Gastroesophageal sphincter (tissue), 4 donors: ENCODE data around the gene PPP1R3D. TPM values are rescaled to one million over a fixed set of nuclear protein-coding genes. Genes with fewer than 3 reads are reported as not detected.

Source experiments
- ATAC-seq: fragments of 150-250 bp; one replicate; pipeline ENCODE4 v1.9.1; 2016; ENCODE audit warnings: mild to moderate bottlenecking, moderate library complexity
- H3K27ac ChIP-seq, 4 donors: fragments of 200-600 bp; sonication (generic) in 3 of 4; 1 replicate in 3 of 4; 2 replicates in 1 of 4; pipeline ENCODE4 v1.5.1; 2016 to 2019
- H3K27me3 ChIP-seq: fragments of 200-600 bp; sonication (generic); one replicate; pipeline ENCODE4 v1.5.1; 2019
- H3K36me3 ChIP-seq, 2 donors: fragments of 200-600 bp; sonication (generic); one replicate each; pipeline ENCODE4 v1.5.1; 2019; ENCODE audit warnings: control low read depth in 1 of 2
- H3K4me1 ChIP-seq, 3 donors: fragments of 200-600 bp; sonication (generic); 1 replicate in 2 of 3; 2 replicates in 1 of 3; pipeline ENCODE4 v1.5.1; 2016 to 2019; ENCODE audit warnings: control low read depth in 2 of 3
- H3K4me3 ChIP-seq, 2 donors: fragments of 200-600 bp; sonication (generic); one replicate each; pipeline ENCODE4 v1.5.1; 2019; ENCODE audit warnings: mild to moderate bottlenecking in 1 of 2, moderate library complexity in 1 of 2
- H3K9me3 ChIP-seq, 3 donors: fragments of 200-600 bp; sonication (generic); one replicate each; pipeline ENCODE4 v1.5.1; 2017 to 2019; ENCODE audit warnings: control low read depth in 2 of 3
- CTCF ChIP-seq, 4 experiments: fragments of 200-600 bp in 2 of 4; fragments of 450-650 bp in 2 of 4; sonication (generic) in 1 of 4; IDR thresholded peaks; one replicate each; pipeline ENCODE4 v1.5.1; 2017 to 2019; ENCODE audit warnings: antibody characterized with exemption in 4 of 4, mild to moderate bottlenecking in 2 of 4, moderate library complexity in 2 of 4
- EP300 ChIP-seq: sonication (generic); formaldehyde crosslinking; IDR thresholded peaks from one replicate; pipeline ENCODE4 v1.6.1; 2017; ENCODE audit warnings: antibody characterized with exemption, mild to moderate bottlenecking
- POLR2A ChIP-seq, 2 donors: fragments of 450-650 bp; IDR thresholded peaks; one replicate each; pipeline ENCODE4 v1.6.1; 2017; ENCODE audit warnings: antibody characterized with exemption in 2 of 2, mild to moderate bottlenecking in 2 of 2, moderate library complexity in 1 of 2
- POLR2AphosphoS5 ChIP-seq: sonication (generic); formaldehyde crosslinking; IDR thresholded peaks from one replicate; pipeline ENCODE4 v1.6.1; 2017; ENCODE audit warnings: antibody characterized with exemption
- WGBS, 2 donors: methylation state at CpG; one replicate each; pipeline ENCODE4 v1.1.5; 2018; ENCODE audit warnings: low coverage in 1 of 2; 5-methylcytosine and 5-hydroxymethylcytosine counted together
- total RNA-seq, 4 donors: library from RNA; depleted of rRNA; stranded (reverse); fragments of >200 nt; gene quantifications; one replicate each; pipeline ENCODE4 v1.1.0, GENCODE V29; 2016

Gene PPP1R3D
- total RNA-seq, 4 donors from 2014 or later: 6.8 to 18.9 (median 10.3) TPM

GRCh38 chr20:59948828-59949720 lies 9.0 kb upstream of the PPP1R3D start:
- TF ChIP-seq CTCF (IDR thresholded peaks at IDR 0.05): peak in 3 of 4 experiments; percentile 51 to 69 (median 55)
- no peak for TF ChIP-seq POLR2AphosphoS5
- Histone ChIP-seq H3K36me3 (peaks cover 0 to 38% of the 10 kb centered on the region in 2 donors), H3K27ac (peak overlapping the region in 1 of 4 donors; percentile 40), H3K4me3 (no peak overlapping the region), H3K27me3 (no peaks in the 10 kb centered on the region), H3K4me1 (peaks cover 3 to 53% (median 4%) of the 10 kb centered on the region in 3 donors), H3K9me3 (no peaks in the 10 kb centered on the region)
- WGBS, 2 donors: 7 to 25% methylated on average over 5 to 7 of the region's 7 CpGs
- no peak for ATAC-seq

DNA sequence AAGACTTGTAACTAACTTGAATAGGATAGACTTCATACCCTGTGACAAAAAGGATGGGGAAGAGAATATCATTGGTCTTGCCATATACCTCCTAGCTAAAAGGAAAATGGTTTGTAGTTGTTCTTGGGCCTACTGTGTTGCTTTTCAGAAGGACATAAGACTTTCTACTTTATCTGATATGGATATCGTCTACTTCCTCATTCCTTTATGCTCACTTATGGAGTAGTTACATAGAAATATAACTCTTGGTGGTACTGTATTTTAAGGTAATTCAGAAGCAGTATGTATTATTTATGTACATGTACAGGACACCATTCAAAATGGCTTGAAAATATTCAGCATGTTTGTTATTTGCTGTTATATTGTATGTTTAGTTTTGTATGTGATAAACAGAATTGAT lies 8.1 kb upstream of the PPP1R3D start:
- no peak overlapping the region for H3K4me3 ChIP-seq
- no peaks in the 10 kb centered on the region for H3K27me3 ChIP-seq
- 36 to 67% methylated on average over 1 of the region's 1 CpG for WGBS, 2 donors
- H3K36me3 ChIP-seq: peaks cover 0 to 45% of the 10 kb centered on the region in 2 donors
- TF ChIP-seq POLR2AphosphoS5 (no peak), EP300 (no peak), POLR2A (IDR thresholded peaks at IDR 0.05) (no peak), CTCF (IDR thresholded peaks at IDR 0.05) (no peak)
- H3K27ac ChIP-seq: no peak overlapping the region
- no peak for ATAC-seq
- peaks cover 3 to 60% (median 4%) of the 10 kb centered on the region in 3 donors for H3K4me1 ChIP-seq
- H3K9me3 ChIP-seq: no peaks in the 10 kb centered on the region

GRCh38 chr20:59947376-59947775 lies 7.3 kb upstream of the PPP1R3D start:
- Histone ChIP-seq H3K27me3 (no peaks in the 10 kb centered on the region), H3K4me1 (peaks cover 3 to 68% (median 4%) of the 10 kb centered on the region in 3 donors), H3K9me3 (no peaks in the 10 kb centered on the region), H3K27ac (no peak overlapping the region), H3K36me3 (peaks cover 0 to 49% of the 10 kb centered on the region in 2 donors), H3K4me3 (no peak overlapping the region)
- TF ChIP-seq EP300 (no peak), POLR2AphosphoS5 (no peak), POLR2A (IDR thresholded peaks at IDR 0.05) (no peak), CTCF (IDR thresholded peaks at IDR 0.05) (no peak)
- ATAC-seq: no peak
- WGBS, 2 donors: 70 to 83% methylated on average over 2 to 8 of the region's 8 CpGs

GRCh38 chr20:59945731-59946130 lies 5.6 kb upstream of the PPP1R3D start:
- WGBS, 2 donors: 71 to 83% methylated on average over 1 to 2 of the region's 2 CpGs
- no peaks in the 10 kb centered on the region for H3K27me3 ChIP-seq
- H3K9me3 ChIP-seq: no peaks in the 10 kb centered on the region
- TF ChIP-seq POLR2A (IDR thresholded peaks at IDR 0.05): no peak
- no peak for TF ChIP-seq POLR2AphosphoS5
- TF ChIP-seq CTCF (IDR thresholded peaks at IDR 0.05): no peak
- TF ChIP-seq EP300: no peak
- no peak for ATAC-seq
- no peak overlapping the region for H3K4me3 ChIP-seq
- peak overlapping the region in 2 of 4 donors; percentile 0 to 28 for H3K27ac ChIP-seq
- H3K4me1 ChIP-seq: peaks cover 3 to 84% (median 14%) of the 10 kb centered on the region in 3 donors
- peaks cover 0 to 35% of the 10 kb centered on the region in 2 donors for H3K36me3 ChIP-seq

DNA sequence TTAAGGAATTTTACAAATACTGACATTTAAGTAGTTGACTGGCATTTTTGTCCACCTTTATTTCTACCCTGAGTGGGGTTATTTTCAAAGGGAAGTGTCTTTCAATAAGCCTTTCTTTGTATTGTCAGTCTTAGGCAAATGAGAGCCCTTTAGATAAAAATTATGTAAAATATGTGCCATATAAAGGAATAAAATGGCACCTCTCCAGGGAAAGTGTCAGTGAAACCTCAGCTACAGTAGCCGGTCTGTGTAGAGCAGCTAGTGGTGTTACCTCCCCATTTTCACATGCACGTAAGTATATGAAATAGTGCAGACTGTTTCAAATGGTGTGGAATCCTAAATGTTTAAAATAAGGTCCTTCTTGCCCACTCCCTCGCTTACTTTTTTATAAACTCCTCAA lies 5.1 kb upstream of the PPP1R3D start:
- no peak for ATAC-seq
- whole genome bisulfite sequencing, 2 donors: 38 to 41% methylated on average over 3 of the region's 3 CpGs
- Histone ChIP-seq H3K27me3 (no peaks in the 10 kb centered on the region), H3K36me3 (peaks cover 0 to 30% of the 10 kb centered on the region in 2 donors), H3K27ac (peak overlapping the region in 2 of 4 donors; percentile 0 to 28), H3K4me1 (peaks cover 3 to 84% (median 14%) of the 10 kb centered on the region in 3 donors), H3K4me3 (no peak overlapping the region), H3K9me3 (no peaks in the 10 kb centered on the region)
- TF ChIP-seq CTCF (IDR thresholded peaks at IDR 0.05) (no peak), POLR2AphosphoS5 (no peak), EP300 (no peak), POLR2A (IDR thresholded peaks at IDR 0.05) (no peak)
